ACHN (cell line): ENCODE results near the gene SRGAP3.
"Not testable (repeated sequence)": the region's sequence is repeated elsewhere in the genome, so short reads cannot be mapped to it uniquely, and the experiment has no call there.

Experiments used
- DNase-seq: peaks from one replicate; pipeline ENCODE4 v3.0.0-alpha.2; 2015
- in situ Hi-C: cut with HindIII; loops from 2 replicates; pipeline ENCODE4 v1.10.0; 2017; ENCODE audit warnings: low sequenced_read_pairs, low pct_ligation_motif_present, low pct_unique_long_range_greater_than_20kb

The SRGAP3 gene

DNA sequence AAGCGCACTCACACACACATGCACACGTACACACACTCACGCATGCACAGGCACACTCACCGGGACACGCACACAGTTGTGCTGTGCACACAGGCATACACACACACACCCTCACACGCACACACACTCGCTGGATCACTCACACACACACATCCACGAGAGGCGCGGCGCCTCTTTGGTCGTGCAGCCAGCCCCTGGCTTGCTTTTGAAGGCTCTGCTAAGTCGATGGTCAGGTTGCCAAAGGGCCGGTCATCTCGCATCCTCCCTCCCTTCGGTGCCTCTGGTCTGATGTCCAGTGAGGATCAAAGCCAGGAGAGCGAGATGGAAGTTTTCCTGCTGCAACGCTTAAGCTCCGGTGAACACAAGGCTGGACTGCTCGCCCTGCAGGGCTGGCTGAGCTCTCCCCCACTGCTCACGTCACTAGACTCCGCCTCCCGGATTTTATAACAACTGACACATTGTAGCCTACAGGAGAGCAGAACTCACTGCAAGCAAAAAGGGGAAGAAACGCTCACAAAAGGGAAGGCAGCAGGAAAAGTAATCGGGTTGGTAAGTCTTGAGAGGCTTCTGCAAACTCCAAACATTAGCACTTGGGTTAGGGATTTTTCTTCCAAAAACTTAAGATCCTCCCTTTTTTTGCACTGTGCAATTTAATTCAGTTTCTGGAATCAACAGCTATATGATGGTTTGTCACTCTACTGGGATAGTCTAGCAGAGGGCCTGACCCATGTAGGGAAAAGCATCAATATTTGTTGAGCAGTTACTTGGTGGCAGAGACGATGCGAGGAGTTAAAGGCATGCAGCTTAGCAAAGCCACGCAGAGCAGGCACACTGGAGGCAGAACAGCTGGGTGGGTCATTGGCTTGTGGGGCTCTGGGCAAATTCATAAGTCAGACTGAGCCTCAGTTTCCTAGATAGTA, at the start of gene SRGAP3:
TSS of gene SRGAP3 (minus strand) at position 374 of the 920 bp plus-strand sequence. CDS start 695 bp downstream, outside the sequence.
- in situ Hi-C loops = no loop called here
- peak; percentile 88 for DNase-seq

DNA sequence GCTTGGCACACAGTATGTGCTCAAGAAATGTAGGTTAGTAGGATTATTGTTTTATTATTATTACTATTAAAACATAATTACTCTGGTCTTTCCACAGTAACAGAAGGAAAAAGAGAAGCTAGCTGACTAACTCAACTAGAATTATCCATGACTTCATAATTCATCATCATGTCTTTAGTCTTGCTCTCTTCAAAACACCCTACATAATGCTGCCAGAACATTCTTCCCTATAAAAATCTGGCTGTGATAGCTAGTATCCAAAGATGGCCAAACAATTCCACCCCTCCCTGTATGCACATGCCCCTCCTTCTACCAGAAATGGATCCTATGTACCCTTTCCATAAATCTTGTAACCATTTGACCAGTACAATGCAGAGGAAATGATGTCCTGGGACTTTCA, 48.8 kb upstream of the SRGAP3 start:
- no peak for DNase-seq
- in situ Hi-C loops = no loop called here

DNA sequence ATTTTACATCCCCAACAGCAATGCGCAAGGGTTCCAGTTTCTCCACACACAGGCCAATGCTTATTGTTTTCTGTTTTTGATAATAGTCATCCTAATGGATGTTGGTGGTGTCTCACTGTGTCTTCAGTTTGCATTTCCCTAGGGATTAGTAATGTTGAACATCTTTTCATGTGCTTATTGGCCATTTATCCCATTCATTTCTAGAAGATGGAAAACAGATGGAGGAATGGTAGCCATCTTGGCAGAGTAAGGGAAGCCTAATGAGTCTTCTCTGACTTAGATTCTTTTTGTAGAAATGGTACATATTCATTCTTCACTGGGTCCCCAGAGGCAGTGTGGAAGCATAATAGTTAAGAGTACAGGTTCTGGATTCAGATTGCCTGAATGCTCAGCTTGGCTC, 46.8 kb upstream of the SRGAP3 start:
- DNase-seq = no peak
- in situ Hi-C loops = no loop called here

DNA sequence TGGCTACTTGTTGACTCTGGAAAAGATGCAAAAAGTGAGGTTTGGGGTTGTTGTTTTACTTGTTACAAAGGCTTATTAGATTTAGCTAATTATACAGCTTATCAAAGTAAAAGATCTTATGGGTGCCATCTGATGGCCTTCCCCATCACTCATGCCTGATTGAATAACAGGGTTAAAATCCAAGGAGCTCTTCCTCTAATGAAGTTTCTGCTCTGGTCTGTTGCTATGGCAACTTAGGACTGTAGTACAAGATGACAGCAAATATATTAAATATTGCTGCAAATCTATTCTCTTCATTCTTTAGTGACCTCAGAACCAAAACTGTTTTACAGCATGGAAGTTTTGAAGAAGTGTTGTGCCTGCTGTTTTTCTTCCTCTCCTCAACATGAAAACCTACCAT, 45.6 kb upstream of the SRGAP3 start:
- DNase-seq = no peak
- in situ Hi-C loops = no loop called here

DNA sequence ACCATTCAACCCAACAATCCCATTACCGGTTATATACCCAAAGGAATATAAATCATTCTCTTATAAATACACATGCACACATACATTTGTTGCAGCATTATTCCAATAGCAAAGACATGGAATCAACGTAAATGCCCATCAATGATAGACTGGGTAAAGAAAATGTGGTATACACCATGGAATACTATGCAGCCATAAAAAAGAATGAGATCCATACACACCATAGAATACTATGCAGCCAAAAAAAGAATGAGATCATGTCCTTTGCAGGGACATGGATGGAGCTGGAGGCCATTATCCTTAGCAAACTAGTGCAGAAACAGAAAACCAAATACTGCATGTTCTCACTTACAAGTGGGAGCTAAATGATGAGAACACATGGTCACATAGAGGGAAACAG, 44.5 kb upstream of the SRGAP3 start:
- DNase-seq, in situ Hi-C loops: not testable (repeated sequence)

DNA sequence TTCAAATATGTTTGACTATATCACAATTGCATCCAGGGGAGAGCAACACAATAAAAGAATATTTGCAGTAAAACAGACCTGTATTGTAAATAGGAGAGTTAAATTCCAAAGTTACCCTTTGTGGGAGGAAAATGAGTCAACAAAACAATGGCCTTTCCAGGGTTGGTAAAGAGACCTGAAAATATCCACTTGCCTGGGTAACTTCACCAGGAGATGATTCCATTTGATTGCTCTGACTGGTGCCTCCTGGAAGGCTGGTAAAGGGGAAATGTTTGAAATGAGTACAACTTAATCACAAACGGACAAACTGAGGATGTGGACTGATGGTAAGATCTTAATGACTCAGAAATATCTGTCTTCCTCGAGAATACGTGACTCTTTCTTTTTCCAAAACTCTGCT, 43.6 kb upstream of the SRGAP3 start:
- no peak for DNase-seq
- in situ Hi-C loops = no loop called here

DNA sequence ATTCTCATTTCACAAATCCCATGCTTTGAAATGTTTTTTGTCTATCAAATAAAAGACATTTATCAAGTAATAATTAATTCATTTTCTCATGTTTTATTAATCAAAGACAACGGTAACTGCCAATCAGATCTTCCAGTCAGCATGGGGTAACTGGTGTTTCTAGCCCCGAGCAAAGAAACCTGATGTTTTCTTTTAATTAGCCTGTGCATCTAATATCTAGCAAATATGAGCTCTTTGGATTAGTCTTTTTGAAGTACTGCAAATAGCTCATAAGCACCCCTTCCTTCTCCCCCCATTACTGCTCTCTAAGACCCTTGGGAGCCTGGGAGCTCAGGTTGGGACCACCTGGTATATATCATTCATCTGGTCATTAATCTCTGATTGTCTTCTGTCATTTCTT, 43.1 kb upstream of the SRGAP3 start:
- in situ Hi-C loops = no loop called here
- DNase-seq = no peak

DNA sequence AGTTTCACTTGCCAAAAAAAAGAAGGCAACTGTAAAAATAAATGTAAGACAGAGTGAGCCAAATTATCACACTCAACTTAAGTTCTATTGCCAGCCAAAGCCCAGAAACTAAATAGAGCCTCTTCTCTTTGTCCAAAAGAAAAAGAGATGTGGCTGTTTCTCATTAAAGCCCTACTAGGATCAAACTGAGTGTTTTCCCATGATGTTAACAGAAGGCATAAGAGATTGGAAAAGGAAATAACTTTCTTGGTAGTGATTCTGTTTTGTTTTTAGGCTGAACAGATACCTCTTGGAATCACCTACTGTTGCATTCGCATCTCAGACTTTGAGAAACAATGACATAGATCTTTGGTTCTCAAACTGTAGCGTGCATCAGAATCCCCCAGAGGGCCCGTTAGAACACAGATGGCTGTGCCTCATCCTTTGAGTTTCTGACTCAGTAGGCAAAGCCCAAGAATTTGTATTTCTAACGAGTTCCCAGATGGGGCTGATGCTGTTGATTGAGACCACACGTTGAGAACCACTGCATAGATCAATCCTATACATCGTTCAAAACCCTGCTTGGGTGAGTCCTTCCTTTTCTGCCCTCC, 42.5 kb upstream of the SRGAP3 start:
- no peak for DNase-seq
- in situ Hi-C loops = no loop called here

DNA sequence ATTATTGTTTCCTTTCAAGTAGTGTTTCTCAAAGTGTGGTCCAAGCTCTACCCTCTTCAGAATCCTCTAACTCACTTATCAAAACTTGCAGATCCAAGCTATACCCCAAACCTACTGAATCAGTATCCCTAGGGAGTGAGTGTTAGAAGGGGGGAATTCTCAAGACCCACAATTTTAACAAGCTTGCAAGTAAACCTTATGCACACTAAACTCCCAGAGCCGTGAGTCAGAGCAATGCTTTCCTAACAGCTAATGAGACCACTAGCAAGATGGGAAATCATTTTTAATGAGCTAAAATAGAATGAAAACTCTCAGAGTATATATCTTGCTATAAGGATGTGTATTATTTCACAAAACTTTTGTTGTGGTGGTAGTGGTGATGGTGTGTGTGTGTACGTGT, 41.1 kb upstream of the SRGAP3 start:
- in situ Hi-C loops = no loop called here
- no peak for DNase-seq

DNA sequence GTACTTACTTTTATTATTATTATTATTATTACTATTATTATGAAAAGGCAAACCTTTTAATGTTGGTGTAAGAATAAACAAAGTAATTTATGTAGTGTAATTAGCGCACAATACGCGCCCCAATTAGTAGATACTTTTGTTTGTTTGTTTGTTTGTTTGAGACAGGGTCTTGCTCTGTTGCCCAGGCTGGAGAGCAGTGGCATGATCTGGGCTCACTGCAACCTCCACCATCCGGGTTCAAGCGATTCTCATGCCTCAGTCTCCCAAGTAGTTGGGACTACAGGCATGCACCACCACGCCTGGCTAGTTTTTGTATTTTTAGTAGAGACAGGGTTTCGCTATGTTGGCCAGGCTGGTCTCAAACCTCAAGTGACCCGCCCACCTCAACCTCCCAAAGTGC, 32.1 kb upstream of the SRGAP3 start:
- in situ Hi-C loops, DNase-seq: not testable (repeated sequence)

DNA sequence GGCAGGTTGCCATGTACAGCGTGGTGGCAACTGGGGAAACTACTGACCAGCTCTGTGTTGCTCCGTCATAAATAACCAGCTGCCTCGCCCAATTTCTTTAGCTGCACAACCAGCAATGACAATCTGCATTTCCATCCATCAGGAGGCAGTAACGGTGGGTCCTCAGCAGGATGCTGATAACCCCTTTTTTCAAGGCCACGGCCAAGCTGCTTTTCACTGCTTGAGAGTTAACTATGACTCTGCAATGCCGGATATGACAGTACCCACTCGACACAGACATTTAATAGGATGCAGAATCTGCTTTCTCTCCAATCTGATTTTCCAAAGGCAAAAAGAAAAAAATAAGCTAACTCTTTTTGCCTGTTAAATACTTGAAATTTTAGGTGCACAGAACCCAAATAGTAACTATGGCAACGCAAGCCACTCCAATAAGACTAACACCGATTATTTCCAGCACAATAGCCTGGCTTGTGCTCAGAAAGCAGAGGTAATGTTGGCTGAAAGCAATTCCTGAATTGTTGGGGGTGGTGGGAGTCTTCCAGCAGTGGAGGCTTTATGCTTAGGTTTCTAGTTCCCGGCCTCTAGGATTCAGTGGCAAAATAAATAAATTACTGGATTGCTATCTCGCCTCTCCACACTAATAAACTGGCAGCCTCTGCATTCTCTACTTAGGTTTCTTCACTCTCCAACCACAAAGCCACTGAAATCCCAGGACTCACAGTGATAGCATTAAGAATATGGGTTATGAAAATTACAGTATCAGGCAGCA, 31.2 kb upstream of the SRGAP3 start:
- DNase-seq = no peak
- in situ Hi-C loops = no loop called here

DNA sequence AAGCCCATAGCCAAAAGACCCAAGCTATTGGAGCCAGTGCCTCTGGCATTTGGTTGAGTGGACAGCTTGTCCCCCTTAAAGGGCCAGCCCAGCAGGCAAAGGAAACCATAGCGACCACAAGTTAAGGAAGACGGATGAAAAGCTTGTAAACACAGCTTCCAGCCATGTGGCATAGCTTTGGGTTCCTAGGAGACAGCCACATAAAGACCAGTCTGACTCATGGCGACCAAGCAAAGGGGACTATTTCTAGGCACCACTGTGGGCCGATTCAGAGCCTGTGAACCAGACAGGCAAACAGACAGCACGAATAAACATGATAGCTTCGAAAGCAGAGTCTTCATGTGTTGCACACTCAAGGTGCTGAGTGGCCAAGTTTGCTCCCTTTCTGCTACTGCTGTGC, 30.5 kb upstream of the SRGAP3 start:
- no peak for DNase-seq
- in situ Hi-C loops = no loop called here

DNA sequence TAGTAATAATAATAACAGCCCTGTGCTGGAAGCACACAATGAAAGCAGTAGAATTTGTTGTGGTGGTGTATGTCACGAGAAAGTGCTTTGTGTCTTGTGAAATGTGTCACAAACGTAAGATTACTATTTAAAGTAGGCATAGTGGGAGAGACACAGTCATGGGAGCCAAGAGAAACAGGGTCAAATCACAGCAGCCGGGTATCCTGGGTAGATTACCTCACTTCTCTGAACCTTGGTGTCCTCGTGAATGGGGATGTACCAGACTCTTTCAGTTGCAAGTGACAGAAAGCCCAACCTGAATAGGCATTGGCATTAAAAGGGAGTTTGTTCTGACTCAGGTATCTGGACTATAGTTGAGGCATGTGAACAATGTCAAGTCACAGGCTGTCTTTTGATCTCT, 29.1 kb upstream of the SRGAP3 start:
- in situ Hi-C loops = no loop called here
- DNase-seq = no peak

DNA sequence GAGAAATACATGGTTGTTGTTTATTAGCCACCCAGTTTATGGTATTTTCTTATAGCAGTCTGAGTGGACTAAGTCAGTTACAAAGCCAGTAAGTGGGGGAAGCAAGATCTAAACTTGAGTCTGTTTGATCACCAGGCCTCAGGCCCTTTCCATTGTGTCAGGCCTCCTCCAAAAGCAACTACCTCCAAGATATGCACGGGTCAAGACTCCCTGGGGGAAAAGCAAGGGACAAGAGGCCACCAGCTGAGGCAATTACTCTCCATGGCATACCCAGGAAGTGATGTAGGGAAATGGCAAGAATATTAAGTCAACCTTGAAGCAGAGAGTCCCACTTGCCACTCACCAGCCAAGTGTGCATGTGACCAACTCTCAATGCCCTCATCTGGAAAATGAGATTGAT, 28.6 kb upstream of the SRGAP3 start:
- in situ Hi-C loops = no loop called here
- no peak for DNase-seq

DNA sequence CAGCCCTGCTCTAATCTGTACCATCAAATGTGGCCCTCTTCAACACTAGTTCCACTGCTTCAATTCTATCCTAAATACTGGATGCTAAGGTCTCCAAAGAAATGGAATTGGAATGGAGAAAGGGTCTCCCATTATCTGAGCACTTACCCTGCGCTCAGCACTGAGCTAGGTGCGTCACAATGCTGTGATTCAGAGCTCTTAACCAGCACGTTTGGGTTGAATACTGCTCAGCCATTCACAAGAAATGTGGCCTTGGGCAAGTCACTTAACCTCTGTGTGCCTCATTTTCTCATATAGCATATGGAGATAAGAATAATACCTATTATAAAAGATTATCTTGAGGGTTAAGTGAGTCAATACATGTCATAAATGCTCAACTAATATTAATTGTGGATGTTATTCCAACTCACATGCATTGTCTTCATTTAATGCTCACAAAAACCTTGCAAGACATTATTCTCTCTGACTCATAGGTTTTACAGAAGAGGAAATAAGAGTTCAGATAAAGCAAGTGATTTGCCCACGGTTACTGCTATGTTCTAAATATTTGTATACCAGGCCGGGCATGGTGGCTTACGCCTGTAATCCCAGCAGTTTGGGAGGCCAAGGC, 27.4 kb upstream of the SRGAP3 start:
- in situ Hi-C loops = no loop called here
- DNase-seq = no peak

DNA sequence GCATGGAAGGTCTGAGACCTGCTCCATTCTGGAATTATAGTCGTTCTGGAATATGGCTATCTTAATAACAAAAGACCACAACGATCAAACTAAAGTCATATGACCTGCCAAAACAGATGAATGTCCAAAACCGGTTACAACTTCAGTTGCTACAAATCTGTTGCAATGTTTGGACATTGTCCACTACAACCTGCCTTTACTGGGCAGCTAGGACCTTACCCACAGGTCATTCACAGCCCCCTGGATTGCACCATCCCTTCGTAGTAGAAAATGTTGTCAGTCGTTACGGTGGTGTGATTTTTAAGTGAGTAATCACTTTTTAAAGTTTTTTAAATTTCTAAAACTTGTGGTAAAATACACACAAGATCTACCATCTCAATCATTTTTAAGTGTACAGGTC, 22.5 kb upstream of the SRGAP3 start:
- in situ Hi-C loops = no loop called here
- no peak for DNase-seq

DNA sequence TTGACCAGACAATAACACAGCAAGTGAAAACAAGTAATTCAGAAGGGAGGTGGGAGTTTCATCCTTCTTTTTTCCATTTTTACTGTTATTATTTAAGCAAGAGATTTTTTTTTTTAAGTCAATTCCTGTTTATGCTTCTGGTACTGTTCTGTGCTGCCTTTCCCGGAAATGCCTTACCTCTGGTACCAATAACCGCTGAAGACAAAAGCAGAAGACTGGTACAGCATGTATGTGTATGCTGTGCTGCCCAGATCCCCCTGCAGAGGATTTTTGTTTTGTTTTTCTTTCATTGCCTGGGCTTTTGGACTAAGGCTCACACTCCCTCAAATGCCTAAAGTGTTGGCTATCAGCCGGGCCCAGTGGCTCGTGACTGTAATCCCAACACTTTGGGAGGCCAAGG, 21.3 kb upstream of the SRGAP3 start:
- DNase-seq = no peak
- in situ Hi-C loops = no loop called here

DNA sequence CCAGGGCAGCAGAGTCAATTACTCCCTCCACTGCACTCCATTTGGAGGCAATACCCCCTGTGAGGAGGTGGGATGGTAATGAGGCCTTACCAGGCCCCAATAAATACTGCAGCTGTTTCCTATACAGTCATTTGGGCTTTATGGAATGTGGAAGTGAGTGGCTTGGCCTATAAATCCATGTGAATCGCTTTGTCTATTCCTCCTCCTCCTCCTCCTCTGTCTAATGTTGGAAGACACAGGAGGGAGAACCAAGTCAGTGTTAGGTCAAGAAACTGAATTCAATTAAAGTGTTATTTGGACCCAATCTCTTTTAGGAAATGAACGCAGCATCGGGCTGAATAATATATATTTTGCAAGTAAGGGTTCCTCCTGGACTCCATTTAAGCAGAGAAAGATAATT, 17.3 kb upstream of the SRGAP3 start:
- DNase-seq = no peak
- in situ Hi-C loops = no loop called here

DNA sequence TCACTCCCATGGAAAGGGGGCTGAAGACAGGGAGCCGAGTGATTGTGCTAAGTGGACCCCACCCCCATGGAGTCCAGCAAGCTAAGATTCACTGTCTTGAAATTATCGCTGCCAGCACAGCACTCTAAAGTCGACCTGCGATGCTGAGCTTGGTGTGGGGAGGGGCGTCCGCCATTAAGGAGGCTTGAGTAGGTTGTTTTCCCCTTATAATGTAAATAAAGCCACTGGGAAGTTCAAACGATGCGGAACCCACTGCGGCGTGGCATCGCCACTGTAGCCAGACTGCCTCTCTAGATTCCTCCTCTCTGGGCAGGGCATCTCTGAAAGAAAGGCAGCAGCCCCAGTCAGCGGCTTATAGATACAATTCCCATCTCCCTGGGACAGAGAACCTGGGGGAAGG, 10.9 kb upstream of the SRGAP3 start:
- in situ Hi-C loops = no loop called here

More for the DNA sequence above, 10.9 kb upstream of the SRGAP3 start:
- DNase-seq = no peak
